NCI-H526 (cell line): ENCODE results near the gene CPT2.

Experiments
- DNase-seq, 2 experiments: peaks; one replicate each; lab custom pipeline; 2025; lab: John Stamatoyannopoulos, UW

The CPT2 gene

DNA sequence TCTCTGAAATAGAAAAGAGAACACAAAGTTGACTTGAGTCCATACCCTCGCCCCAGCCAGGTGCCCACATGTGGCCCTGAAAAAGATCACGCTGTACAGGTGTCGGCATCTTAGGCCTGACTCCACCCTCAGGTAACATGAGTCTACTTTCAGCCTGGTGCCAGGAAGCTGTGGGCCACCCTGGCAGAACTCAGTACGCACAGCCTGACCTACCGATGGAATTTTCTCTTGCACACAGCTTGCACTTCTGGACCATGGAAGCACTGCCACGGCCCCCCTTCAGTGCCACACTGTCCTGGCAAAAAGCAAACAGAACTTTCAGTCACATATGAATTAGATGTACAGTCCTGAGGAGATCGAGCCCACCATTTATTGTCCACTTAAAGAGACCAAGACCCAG, 21.6 kb downstream of the CPT2 start:
- no peak for DNase-seq

DNA sequence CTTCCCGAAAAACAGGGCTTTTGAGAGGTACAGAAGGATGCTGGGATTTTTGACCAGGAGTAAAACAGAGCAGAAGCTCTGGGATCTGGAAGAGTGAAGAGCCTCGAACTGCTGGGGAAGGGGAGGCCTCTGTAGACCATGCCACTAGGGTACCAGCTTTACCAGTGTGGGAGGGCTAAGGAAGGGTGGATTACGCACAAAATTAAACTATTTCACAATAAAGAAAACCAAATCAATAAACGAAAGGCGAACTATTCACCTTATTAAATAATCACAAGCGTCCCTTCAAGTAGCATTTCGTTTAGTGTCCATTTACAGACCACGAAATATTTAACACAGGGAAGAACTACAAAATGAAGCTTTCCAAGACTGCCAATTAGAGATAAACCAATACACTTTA, 23.1 kb downstream of the CPT2 start:
- peak in 1 of 2 experiments; percentile 9 for DNase-seq

DNA sequence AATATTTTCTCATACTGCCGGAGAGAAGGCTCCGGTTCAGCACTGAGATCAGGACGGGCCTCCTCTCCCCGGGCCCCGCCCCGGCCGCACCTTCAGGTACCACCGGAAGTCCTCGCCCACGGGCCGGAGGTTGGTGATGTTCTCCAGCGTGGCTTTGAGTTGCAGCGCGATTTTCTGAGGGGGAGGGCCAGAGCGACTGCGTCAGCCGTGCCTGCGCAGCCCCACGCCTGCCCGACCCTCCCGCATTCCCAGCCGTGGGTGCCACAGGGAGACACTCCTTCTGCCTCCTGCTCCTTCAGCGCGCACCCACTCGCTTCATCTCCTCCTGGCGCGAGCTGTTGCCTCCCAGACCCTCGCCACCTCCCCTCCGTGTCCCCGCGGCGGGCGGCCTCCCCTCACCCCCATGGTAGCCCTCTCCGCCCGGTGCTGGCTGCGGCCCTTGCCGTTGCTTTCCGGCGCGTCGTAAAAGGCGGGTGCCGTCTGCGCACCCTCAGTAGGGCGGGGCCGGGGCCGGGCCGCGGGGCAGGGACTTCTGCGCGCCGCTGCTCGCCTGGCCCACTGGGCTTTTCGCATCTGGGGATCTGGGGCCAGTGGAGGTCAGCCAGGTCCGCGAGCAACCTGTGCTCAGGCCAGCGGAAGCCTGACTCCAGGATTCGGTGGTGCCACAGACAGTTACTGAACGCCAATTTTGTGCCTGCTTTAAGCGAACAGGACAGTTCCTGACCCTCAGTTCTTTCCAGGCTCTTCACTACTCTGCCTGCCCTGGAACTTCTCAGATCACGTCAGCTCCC, 23.7 kb downstream of the CPT2 start, which contains the start of gene CZIB:
Gene CZIB, minus strand, starts transcription at position 464 of the 791 bp plus-strand sequence. Its CDS starts 59 bp downstream, at position 405.
- peak; percentile 87 to 97 for DNase-seq

- no peak for DNase-seq
Observed at GRCh38 chr1:53220962-53221286, 24.3 kb downstream of the CPT2 start.

DNA sequence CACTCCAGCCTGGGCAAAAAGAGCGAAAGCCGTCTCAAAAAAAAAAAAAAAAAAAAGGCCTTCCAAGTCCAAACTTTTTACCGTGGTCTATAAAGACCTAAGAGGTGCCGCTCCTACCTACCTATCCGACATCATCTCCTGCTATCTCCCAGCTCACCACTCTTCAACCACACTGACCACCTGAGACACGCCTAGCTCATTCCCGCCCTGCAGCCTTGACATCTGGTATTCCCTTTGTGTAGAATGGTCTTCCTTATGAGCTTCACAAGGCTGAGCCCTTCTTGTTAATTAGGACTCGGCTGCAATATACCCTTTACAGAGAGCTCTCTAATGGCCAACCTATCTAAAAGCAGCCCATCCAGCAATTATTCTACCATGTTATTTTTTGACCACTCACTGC, 41.0 kb downstream of the CPT2 start:
- DNase-seq = no peak

DNA sequence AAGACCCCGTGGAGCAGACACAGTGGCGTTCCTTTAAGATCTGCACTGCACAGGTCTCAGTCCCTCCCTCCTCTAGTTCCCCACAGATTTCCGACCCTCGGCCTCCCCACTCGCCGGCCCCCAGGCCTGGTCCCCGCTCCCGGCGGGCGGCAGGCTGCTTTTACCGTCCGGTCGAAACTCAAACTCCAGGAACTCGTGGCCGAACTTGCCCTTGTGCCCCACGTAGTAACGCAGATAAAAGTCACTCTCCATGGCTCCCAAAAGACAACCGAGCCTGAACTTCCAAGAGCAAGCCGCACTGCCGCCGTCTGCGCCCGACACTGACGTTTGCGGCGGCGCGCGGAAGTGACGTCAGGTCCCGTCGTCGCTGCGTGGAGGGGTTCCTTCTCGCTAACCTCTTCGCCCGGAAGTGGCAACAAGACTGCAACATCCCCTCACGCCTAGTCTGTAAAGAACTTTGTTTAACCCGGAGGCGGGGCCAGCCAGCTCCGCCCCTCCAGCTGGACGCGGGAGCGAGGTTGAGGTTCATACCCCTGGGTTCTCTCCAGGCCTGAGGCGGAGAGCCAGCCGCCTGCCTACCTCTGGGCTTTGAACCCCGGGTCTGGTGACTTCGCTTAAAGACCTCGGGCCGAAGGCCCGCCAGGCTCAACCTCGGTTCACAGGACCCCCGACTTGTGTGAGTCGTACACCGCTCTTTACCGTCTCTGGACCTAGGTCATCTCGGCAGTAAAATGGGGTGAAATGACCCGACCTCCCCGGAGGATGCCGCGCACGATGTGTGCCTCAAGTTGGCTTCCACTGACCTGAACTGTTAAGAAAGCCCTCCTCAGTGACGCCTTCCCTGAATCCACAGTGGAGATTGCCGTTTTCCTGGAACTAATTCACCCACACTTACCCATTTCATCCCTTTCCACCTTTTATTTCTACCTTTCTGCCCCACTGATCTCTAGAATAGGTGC, 41.9 kb downstream of the CPT2 start, which contains the start of gene MAGOH:
Gene MAGOH, minus strand, starts transcription at position 322 of the 959 bp plus-strand sequence. Its CDS starts 70 bp downstream, at position 252.
- peak; percentile 83 to 95 for DNase-seq

- no peak for DNase-seq
Observed at GRCh38 chr1:53241828-53242227, 45.2 kb downstream of the CPT2 start.

GRCh38 chr1:53242381-53242780, 45.8 kb downstream of the CPT2 start:
- no peak for DNase-seq

- no peak for DNase-seq
Observed at GRCh38 chr1:53244141-53244540, 47.5 kb downstream of the CPT2 start.

DNA sequence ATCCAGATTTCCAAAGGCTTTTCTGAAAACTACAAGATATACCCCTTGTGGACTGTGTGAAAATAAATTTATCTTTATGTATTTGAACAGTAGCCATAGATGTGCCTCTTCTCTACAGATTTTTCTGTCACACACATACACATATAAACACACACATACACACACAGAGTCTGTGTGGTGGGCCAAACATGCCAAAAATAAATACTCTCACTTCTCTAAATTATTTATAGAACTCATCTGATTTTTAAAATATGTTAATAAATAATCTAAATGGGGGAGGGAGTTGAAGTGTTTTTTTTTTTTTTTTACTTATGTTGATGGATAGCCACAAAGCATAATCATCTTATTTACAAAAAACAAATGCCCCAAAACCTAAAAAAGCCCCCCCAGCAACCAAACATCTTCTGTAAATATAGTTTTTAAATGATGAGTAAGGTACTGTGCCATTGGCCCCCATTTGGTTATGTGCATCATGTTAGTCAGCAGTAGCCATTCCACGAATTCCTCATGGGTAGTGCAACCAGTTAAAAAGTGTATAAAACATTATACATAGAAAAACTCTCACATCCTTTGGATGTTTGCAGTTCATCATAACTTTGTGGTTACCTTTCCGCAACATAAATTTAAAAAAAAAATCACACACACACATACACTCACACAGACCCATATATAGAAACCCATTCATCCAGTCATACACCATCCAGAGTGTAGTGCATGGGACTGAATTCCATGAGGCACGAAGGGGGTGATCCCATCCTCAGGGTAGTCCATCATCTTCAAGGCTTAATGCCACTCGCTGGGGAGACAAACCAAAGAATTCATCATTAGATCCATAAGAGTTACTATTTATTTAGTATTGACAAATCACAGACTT, 49.9 kb downstream of the CPT2 start:
- DNase-seq = no peak

- no peak for DNase-seq
Observed at GRCh38 chr1:53249706-53250105, 53.1 kb downstream of the CPT2 start.

DNA sequence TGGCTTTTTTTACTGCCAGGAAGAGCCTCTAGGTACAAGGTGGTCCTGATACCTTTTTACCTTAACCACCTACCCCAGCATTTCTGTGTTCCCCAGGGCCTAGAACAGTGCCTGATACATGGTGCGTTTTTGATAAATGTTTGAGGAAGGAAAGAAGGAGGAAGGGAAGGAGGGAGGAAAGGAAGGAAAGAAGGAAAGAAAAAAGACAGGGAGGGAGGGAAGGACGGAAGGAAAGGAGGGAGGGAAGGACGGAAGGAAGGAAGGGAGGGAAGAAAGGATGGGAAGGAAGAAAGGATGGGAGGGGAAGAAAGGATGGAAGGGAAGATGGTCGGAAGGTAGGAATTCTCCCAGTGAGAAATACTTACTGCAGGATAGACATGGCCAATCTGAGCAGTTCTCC, 53.7 kb downstream of the CPT2 start:
- no peak for DNase-seq

DNA sequence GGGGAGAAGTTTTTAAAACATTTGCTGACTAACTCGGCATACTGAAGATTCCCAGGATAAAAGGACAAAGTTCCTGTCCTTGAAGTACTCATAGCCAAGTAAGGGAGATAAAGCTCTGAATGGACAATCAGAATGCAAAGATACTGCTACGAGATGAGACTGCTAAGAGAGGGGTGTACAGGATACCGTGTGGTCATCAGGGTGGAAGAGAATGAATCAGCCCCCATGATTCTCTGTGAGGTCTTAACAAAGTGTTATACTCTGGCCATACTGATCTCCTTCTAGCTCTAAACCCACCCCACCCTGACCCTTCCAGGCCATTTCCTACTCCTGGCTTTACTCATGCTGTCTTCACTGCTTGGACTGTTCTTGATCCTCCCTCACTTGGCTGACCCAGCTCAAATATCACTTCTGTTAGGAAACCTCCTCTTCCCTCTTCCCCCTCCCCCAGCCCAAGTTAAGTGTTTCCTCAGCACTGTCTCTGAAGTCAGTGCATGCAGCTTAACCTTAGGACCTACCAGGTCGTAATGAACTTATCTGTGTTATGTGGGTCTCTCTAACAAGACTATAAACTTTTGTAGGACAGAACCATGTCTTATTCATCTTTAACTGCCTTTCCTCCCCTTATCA, 57.5 kb downstream of the CPT2 start:
- DNase-seq = no peak

DNA sequence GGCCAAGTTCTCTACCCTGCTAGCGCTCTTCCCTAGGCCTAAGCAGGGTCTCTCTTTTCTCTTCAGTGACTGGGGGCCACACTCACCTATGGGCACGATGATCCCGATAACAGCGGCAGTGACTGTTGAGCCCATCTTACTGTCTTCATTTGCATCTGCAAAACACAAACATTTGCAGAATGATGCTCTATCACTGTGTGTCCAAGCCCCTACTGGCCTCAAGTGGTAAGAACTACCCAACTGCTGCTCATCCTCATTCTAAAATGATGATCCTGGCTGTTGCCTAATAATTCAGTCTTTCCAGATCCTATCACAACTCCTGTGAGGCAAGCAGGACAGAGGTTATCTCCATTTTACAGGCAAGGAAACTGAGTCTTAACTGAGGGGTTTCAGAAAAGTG, 58.4 kb downstream of the CPT2 start:
- DNase-seq = no peak

- DNase-seq = no peak
Observed at GRCh38 chr1:53256511-53257453, 60.2 kb downstream of the CPT2 start.

DNA sequence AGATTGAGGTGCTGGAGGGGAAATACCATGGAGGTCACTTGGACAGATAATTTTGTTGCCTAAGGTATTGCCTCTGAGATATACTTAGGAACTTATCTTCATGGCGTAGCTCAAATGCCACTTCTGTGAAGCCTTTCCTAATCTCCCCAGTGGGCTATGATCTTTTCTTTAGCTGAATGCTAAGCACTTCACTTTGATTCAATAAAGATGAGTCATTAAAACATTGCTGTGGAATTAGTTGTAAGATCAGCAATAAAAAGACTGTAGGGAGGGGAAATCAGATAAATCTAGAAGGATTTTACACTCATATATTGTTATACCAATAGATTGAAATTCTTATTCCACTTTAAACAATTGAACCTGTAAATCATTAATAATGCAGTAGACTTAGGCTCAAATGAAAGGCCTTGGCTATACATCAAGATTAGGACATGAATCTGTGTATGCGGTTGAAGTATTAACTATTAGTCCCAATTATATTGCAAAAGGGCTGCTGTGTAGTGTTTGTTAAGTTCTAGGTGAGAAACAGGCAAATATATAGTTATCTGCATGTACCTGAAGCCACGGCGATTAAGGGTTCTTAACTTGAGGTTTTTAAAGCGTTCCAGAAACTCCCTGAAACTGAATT, 60.9 kb downstream of the CPT2 start:
- DNase-seq = no peak

- DNase-seq = no peak
Observed at GRCh38 chr1:53258216-53258615, 61.6 kb downstream of the CPT2 start.

DNA sequence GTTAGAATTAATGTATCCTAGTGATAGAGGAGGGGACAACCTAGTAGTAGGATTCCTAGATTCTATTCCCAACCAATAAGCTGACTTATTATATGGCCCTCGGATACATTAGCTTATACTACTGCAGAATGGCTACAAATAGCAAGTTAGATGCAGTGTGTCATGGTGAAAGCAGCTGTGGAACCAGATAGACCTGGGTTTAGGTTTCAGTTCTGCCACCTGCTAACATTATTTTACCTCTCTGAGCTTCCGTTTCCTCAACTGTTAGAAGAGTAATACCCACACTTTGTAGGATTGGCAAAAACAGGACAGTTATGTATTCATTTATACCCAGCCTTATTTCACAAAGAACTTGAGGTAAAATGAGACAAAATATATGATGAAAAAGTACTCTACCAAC, 63.3 kb downstream of the CPT2 start:
- no peak for DNase-seq

DNA sequence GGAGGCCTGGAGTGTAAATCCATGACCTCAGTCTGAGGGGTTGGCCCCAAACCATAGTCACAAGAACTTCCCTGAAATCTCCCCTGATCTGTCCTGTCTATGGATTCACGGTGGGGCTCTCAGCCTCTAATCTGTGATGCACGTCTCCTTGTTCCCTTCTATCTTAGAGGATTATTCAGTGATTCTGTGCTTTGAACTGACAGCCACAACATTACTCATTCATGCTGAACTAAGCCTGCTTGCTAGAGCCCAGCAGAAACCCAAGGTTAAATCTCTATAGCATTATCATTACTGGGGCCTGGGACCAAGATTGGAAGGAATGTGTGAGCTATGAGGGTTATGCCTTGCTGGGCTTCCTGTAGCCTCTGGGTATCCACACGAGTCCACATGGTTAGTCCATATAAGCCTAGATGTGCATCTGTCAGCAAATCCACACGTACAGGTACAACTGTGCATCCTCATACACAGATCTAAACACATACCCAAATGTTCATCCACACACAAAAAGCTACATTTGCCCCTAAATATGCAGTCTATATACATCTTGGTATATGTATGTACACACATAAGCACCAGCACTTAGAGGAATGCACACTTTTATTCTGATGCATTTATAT, 64.1 kb downstream of the CPT2 start:
- no peak for DNase-seq
